H1 (cell line): ENCODE results near the gene C5orf15. TPM values are rescaled to one million over a fixed set of nuclear protein-coding genes. Genes with fewer than 3 reads are reported as not detected.

ENCODE experiments used
- ATF2 ChIP-seq: IDR thresholded peaks from 2 replicates; pipeline ENCODE4 v1.6.1; 2012; ENCODE audit warnings: low read length, inconsistent platforms
- CEBPB ChIP-seq: IDR thresholded peaks from 2 replicates; pipeline ENCODE4 v1.6.1; 2012; ENCODE audit warnings: low read depth, low read length
- EGR1 ChIP-seq: IDR thresholded peaks from 2 replicates; pipeline ENCODE4 v1.6.1; 2011; ENCODE audit warnings: low read depth, low read length, borderline replicate concordance
- GABPA ChIP-seq: IDR thresholded peaks from 2 replicates; pipeline ENCODE4 v1.6.1; 2011; ENCODE audit warnings: mild to moderate bottlenecking, low read length, moderate library complexity, borderline replicate concordance; ENCODE audit not compliant: insufficient read depth
- RAD21 ChIP-seq, 2 experiments: IDR thresholded peaks in 1 of 2; conservative IDR thresholded peaks in 1 of 2; 2 replicates each; pipeline ENCODE4 v1.6.1; 2011; ENCODE audit warnings: low read depth in 2 of 2, low read length in 2 of 2, improper control_type of control experiment in 1 of 2, inconsistent platforms in 1 of 2, mild to moderate bottlenecking in 1 of 2, moderate library complexity in 1 of 2
- TBP ChIP-seq: IDR thresholded peaks from 2 replicates; pipeline ENCODE4 v1.6.1; 2011; ENCODE audit warnings: low read depth, low read length, improper control_type of control experiment
- polyA plus RNA-seq, 7 experiments: library from polyadenylated mRNA; depleted of rRNA in 3 of 7; stranded (reverse) in 5 of 7; unstranded in 2 of 7; fragments of >200 nt in 5 of 7; fragments of 200-250 nt in 2 of 7; gene quantifications; 1 replicate in 5 of 7; 2 replicates in 1 of 7; 4 replicates in 1 of 7; pipeline versions ENCODE4 v1.2.1 to v1.2.3, GENCODE V29; 2011 to 2013; ENCODE audit warnings: missing spikeins in 2 of 7, mixed read lengths in 2 of 7
- total RNA-seq: library from RNA; stranded (reverse); fragmentation: NEBNext Ultra II Directional; extraction: Animal tissue kit (Norgen Biotek cat#: 25700); gene quantifications from 2 replicates; pipeline ENCODE4 v1.2.1, GENCODE V29; 2021

C5orf15 gene
- total and polyA plus RNA-seq, 2 of the 8 experiments (the other 6 are each of a cell fraction or from before 2014, with no cell fraction given): 31.7 to 39.3 TPM

GRCh38 chr5:133931546-133931945, 36.9 kb downstream of the C5orf15 start (continued):
- TF ChIP-seq ATF2: no peak
- TF ChIP-seq TBP: no peak
- TF ChIP-seq RAD21 (IDR thresholded peaks at IDR 0.05 in 1 of 2, conservative IDR thresholded peaks at IDR 0.05 in 1 of 2; ENCODE audit: low read depth in 2 of 2, low read length in 2 of 2): no peak
- TF ChIP-seq GABPA: no peak
- TF ChIP-seq CEBPB: no peak
- no peak for TF ChIP-seq EGR1
- TF ChIP-seq, all 59 proteins: peak for 0
